Stimulated activated naive CD4-positive, alpha-beta T cell (primary cell): ENCODE data around the gene NCKIPSD.

Experiments used
- DNase-seq, 6 experiments: peaks; one replicate each; lab custom pipeline; 2025; lab: John Stamatoyannopoulos, UW

The NCKIPSD gene

DNA sequence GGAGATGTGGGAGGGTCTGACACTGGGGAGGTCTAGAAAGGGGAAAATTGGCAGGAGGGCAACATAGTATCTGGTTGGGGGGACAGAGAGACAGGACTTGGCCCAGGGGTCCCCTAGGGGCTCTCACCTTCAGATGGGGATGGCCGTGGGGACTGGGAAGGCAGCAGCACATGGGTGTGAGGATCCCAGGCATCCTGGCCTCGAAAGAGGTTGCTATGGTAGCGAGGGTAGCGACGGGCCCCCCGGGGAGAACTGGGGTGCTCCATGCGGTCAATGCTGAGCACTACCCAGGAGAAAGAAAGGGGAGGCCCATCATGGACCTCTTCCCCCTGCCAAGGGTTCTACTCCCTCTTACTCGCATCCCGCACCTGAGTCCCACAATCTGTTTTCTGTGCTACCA is 38.0 kb downstream of the NCKIPSD start:
- DNase-seq = no peak

DNA sequence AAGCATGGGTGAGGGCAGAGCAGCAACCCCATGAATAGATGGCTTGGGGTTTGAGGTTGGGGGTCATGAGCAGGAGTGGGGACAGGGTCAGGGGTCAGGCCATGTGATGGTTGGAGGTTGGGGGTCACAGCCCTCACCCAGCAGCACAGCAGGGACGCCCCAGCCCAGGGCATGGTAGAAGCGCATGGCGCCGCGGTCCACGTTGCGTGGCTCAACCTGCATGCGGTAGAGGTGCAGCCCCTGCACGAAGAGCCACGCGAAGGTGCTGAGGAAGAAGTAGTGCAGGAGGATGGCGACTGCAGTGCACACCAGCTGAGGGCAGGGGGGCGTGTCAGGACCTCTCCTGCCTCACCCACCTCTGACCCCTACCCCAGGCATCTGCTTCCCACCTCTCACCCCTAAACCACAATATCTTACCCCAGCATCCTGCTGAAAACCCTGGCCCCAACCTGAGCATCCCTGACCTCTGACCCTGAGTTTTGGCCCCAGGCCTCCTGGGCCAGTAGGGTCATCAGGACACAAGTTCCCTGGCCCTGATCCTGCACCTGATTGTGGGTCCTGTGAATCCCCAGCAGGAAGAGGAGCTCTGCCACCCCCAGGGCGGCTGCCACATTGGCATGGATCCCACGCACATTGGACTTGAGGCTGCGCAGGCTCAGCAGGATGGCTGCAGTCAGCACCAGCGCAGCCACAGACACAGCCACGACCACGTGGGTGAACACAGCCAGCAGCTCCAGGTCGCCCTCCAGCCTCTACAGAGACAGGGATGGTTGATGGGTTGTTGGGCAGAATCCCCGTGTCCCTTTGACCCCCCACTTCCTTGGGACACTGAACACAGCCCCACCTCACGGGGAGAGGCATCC is 40.6 kb downstream of the NCKIPSD start:
- DNase-seq = no peak

GRCh38 chr3:48642605-48643004 is 43.1 kb downstream of the NCKIPSD start:
- no peak for DNase-seq

- no peak for DNase-seq
Measured at GRCh38 chr3:48641396-48641795, 44.3 kb downstream of the NCKIPSD start.

- no peak for DNase-seq
Measured at GRCh38 chr3:48639944-48640606, 45.6 kb downstream of the NCKIPSD start.

DNA sequence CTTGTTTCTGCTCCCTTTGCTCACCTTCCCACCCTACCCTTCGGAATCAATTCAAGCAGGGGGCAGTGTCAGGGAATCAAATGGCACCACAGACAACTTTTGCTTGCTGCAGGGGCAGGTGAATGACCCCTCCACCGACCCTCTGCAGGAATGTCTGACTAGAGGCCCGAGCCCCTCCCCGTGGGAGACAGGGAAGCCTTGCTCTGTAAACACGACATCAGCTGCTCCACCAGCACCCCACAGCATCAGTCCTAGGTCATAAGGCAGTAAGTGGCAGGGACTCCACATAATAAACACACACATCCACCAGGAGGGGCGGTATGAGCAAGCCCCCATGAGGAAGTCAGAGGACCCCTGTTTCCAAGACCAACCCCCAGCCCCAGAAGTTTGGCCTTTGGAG is 48.4 kb downstream of the NCKIPSD start:
- DNase-seq = no peak

GRCh38 chr3:48636149-48636655 is 49.5 kb downstream of the NCKIPSD start:
- no peak for DNase-seq

GRCh38 chr3:48635222-48636021 is 50.3 kb downstream of the NCKIPSD start, which contains the start of gene SLC26A6:
Gene SLC26A6 (minus strand): TSS chr3:48635461. CDS start chr3:48635393, 68 bp downstream.
- DNase-seq = peak; percentile 79 to 92 (median 84)

- peak in 3 of 6 experiments; percentile 36 to 42 (median 37) for DNase-seq
Measured at GRCh38 chr3:48634661-48635221, 51.0 kb downstream of the NCKIPSD start.

DNA sequence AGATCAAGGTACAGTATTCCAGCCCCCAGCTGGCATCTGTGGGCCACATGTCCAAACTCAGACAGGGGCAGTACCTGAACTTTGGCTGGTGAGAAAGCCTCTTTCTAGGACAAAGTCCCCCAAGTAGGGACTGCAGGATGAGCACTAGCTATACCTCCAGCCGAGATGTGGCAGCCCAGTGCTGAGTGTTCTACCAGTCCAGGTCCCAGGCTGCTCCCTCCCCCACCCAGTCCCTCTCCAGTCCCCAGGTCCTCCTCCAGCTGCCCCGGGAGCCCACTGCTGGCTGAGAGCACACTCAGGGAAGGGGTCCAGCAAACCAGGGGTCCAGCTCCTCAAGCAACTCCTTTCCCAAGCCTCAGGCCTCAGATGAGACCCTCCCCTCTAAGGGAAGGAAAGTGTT is 52.0 kb downstream of the NCKIPSD start:
- DNase-seq = no peak

DNA sequence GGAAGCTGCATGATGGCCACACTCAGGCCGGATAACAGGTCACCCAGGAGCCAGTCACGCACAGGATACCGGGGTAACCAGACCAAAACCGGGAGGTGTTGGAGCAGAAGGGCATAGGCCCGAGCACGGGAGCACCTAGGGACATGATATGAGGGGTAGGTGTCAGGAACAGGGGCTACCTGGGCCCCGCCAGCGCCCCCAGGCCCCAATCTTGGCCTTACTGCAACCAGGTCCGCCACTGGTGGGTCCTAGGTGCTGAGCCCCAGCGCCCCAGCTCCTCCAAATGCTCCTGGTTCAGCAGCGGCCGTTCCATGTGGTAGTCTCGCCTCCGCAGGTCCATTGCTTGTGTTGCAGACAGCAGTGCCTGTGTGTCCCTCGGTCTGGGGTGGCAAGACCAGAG is 52.5 kb downstream of the NCKIPSD start:
- DNase-seq = no peak

- DNase-seq = no peak
Measured at GRCh38 chr3:48631516-48632448, 53.9 kb downstream of the NCKIPSD start.

DNA sequence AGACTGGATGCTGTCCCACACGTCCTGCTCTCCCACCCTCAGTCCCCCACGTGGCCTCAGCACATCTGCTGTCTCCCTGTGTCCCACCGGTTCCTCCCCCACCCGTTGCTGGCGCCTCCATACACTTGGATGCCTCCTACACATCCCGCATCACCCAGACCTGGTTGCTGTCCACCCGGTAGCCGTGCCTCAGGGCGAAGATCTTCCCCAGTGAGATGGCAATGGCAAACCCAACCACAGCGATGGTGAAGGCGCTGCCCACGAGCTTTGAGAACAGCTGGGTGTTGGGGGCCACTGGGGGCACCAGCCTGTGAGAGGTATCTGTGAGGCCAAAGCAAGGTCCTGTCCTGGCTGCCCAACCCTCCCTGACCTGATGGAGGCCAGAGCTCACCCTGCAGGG is 54.9 kb downstream of the NCKIPSD start:
- no peak for DNase-seq

GRCh38 chr3:48630407-48630806 is 55.3 kb downstream of the NCKIPSD start:
- no peak for DNase-seq

DNA sequence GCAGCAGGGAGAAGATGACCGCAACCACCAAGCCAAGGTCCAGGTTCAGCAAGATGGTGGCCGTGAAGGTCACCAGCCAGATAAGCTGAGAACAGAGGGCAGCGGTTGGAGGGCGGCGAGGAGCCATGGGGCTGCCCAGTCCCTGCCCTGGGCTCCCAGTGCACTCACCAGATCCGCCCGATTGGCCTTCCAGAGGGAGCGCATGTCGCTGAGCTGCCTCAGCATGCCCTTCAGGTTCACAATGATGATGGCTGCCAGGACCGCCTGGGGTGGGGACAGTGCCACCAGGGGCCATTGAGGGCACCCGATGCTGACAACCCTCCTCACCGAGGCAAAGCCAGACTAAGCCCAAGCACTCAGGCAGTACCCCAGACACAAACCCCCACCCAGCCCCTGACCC is 55.8 kb downstream of the NCKIPSD start:
- DNase-seq = no peak

GRCh38 chr3:48628277-48629017 is 57.3 kb downstream of the NCKIPSD start:
- DNase-seq = no peak

DNA sequence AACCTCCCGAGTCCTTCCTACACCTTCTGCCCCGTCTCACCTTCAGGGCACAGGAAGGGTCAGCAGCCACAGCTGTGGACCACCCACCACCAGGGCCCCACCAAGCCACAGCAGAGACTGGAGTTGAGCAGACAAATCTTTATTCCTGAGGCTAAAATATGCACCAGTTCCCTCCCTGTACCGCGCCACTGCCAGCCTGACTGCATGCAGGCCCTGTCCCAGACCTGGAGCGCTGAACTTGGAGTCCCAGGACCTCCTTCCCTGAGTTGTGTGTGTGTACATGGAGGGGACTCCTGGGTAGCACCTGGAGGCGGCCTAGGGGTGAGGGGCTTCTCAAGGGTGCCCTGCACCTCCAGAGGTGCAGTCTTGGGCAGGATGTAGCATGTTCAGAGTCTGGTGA is 60.1 kb downstream of the NCKIPSD start:
- DNase-seq = no peak

GRCh38 chr3:48624767-48625166 is 60.9 kb downstream of the NCKIPSD start:
- DNase-seq = no peak

GRCh38 chr3:48623851-48624547 is 61.7 kb downstream of the NCKIPSD start:
- DNase-seq = no peak
